ENCODE data around the gene SYT17.

Gene SYT17

DNA sequence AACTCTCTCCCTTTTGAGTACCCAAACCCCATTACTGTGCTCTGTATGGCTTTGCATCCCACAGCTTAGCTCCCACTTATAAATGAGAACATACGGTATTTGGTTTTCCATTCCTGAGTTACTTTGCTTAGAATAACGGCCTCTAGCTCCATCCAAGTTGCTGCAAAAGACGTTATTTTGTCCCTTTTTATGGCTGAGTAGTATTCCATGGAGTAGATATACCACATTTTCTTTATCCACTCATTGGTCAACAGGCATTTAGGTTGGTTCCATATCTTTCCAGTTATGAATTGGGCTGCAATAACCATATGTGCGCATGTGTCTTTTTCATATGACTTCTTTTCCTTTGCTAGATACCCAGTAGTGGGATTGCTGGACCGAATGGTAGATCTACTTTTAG, 19.9 kb upstream of the SYT17 start:
- no peak for DNase-seq (ENCODE audit: insufficient read length, low spot score)
- TF ChIP-seq POLR2A (IDR thresholded peaks at IDR 0.05; ENCODE audit: low read depth, low read length): no peak
- no peak for FAIRE-seq

- no peak for TF ChIP-seq POLR2A (IDR thresholded peaks at IDR 0.05; ENCODE audit: low read depth, low read length)
- FAIRE-seq (no peak), DNase-seq (ENCODE audit: insufficient read length, low spot score) (no peak)
These were observed 16.7 kb upstream of the SYT17 start for GRCh38 chr16:19151310-19151709.

DNA sequence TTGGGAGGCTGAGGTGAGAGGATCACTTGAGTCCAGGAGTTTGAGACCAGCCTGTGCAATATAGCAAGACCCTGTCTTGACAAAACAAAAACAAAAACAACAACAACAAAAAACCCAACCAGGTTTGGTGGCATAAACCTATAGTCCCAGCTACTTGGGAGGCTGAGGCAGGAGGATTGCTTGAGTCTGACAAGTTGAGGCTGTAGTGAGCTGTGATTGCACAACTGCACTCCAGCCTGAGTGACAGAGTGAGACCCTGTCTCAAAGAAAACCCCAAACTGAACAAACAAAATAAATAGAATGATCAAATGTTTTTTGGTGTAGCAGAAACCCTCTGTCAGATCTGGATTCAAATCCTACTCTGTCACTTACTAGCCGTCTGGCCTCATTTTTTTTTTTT, 16.0 kb upstream of the SYT17 start:
- FAIRE-seq (no peak), DNase-seq (ENCODE audit: insufficient read length, low spot score) (no peak)
- no peak for TF ChIP-seq POLR2A (IDR thresholded peaks at IDR 0.05; ENCODE audit: low read depth, low read length)

- DNase-seq (ENCODE audit: insufficient read length, low spot score) (peak; percentile 55), FAIRE-seq (peak; percentile 48)
- no peak for TF ChIP-seq POLR2A (IDR thresholded peaks at IDR 0.05; ENCODE audit: low read depth, low read length)
These were observed 14.2 kb upstream of the SYT17 start for GRCh38 chr16:19153876-19154275.

DNA sequence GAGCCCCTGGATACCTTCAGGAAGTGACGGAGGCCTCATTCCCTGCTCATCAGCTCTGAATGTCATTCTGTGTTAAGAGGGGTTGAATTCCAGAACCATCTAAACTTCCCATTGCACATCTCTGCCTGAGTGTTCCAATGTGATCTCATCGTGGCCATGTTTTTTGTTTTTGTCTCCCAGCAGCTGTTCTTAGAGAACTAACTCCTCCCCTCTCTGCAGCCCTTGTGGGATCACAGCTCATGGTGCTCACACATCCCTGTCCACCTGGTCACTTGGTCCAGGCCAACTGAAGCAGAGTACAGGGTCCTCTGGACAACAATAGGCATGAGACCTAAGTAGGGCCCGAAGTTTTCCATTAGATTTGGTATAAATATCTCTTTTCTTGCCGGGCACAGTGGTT, 6.0 kb upstream of the SYT17 start:
- DNase-seq (ENCODE audit: insufficient read length, low spot score) (no peak), FAIRE-seq (no peak)
- TF ChIP-seq POLR2A (IDR thresholded peaks at IDR 0.05; ENCODE audit: low read depth, low read length): no peak

- no peak for TF ChIP-seq POLR2A (IDR thresholded peaks at IDR 0.05; ENCODE audit: low read depth, low read length)
- FAIRE-seq (no peak), DNase-seq (ENCODE audit: insufficient read length, low spot score) (no peak)
These were observed 4.8 kb upstream of the SYT17 start for GRCh38 chr16:19163215-19163614.

DNA sequence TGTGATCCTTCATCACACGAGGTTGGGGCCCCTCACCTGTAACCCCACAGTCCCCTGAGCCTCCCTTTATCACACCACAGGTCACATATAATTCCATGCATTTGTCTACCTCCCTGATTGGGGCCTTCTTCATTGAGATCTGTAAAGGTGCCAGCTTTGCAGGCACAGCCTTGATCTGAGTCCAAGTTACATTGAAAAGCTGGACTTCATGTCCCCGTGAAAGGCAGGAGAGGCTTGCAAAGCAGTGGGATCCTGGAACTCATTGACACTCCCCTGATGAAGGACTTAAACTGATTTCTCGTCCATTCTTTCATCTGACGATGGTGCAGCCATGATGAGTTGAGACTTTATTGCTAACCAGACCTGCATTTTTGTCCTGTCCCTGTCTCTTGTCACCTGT, 3.8 kb upstream of the SYT17 start:
- DNase-seq (ENCODE audit: insufficient read length, low spot score) (no peak), FAIRE-seq (no peak)
- no peak for TF ChIP-seq POLR2A (IDR thresholded peaks at IDR 0.05; ENCODE audit: low read depth, low read length)

GRCh38 chr16:19165101-19165500, 2.9 kb upstream of the SYT17 start:
- no peak for DNase-seq (ENCODE audit: insufficient read length, low spot score)
- no peak for TF ChIP-seq POLR2A (IDR thresholded peaks at IDR 0.05; ENCODE audit: low read depth, low read length)
- FAIRE-seq: no peak

DNA sequence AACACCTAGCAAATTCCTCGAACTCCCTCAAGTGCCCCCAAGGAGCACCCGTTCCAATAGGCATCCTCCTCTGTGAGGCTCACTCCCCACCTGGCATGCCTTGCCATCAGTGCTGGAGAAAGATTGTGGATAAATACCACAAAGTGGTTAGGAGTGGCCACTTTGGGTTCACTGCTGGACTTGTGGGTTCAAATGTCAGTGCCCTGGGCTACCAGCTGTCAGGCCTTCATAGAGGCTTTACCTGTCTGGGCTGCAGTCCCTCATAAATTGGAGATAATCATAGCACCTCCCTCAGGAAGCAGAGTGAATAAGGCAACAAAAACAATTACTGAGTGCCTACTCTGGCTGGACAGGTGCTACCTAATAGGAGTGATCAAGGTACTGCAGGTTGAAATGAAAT, 1.5 kb upstream of the SYT17 start:
- no peak for TF ChIP-seq POLR2A (IDR thresholded peaks at IDR 0.05; ENCODE audit: low read depth, low read length)
- no peak for FAIRE-seq
- no peak for DNase-seq (ENCODE audit: insufficient read length, low spot score)

- DNase-seq (ENCODE audit: insufficient read length, low spot score): no peak
- FAIRE-seq: no peak
- TF ChIP-seq POLR2A (IDR thresholded peaks at IDR 0.05; ENCODE audit: low read depth, low read length): no peak
These were observed 486 bp downstream of the SYT17 start for GRCh38 chr16:19168371-19169081.

- FAIRE-seq: no peak
- DNase-seq (ENCODE audit: insufficient read length, low spot score): no peak
- no peak for TF ChIP-seq POLR2A (IDR thresholded peaks at IDR 0.05; ENCODE audit: low read depth, low read length)
These were observed 1.1 kb downstream of the SYT17 start for GRCh38 chr16:19169082-19169639.

DNA sequence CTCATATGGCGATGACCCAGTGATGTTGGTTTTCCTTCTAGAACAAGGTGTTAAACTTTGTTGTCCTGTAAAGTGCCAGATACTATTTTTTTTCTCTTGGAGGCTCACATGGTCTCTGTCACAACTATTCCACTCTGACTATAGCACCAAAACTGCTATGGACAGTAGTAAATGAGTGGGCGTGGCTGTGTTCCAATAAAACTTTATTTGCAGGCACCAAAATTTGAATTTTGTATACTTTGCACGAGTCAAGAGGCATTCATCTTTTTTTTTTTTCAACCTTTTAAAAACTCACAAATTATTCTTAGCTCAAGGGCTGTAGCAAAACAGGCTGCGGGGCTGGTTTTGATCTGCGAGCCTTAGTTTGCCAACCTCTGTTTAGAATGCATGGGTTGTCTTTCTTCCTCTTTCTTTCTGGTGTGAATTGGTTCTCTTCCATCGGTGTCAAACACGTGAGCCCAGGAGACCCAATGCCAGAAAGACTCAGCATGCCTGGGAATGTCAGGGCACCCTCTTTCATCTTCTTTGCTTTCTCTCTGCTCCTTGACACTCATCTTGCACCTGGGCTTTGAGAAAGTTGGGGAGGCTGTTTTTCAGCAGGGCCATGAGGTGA, 2.1 kb downstream of the SYT17 start:
- no peak for DNase-seq (ENCODE audit: insufficient read length, low spot score)
- FAIRE-seq: no peak
- TF ChIP-seq POLR2A (IDR thresholded peaks at IDR 0.05; ENCODE audit: low read depth, low read length): no peak

DNA sequence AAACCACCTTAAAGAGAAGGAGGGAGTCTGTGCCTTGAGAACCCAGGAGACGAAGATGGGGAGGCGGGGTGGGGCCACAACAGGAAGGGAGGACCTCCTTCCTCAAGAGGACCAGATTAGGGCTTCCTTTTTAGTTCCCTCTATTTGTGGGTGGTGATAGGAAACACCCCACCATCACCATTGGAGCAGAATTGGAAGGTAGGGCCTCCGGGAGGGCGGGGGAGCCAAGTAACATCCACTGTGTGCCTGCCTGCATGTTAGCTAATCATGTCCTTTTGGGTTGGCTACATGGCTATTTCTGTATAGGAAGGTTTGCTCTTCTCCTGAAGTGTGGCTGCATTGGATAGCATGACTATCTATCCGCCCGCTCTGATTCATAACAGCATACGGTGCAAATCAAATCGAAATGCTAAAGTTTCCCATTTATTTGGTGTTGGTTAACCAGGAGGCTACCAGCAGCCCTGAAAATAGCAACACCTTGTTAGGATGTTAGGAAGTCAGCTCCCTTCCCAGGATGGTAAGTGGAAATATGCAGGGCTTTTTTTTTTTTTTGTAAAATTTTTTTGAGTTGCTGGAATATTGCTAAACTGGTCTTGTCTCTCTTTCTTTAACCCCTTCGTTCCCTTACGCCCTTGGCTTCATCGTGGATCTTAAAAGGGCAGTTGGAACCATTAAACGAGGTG, 4.2 kb downstream of the SYT17 start:
- no peak for FAIRE-seq
- no peak for DNase-seq (ENCODE audit: insufficient read length, low spot score)
- TF ChIP-seq POLR2A (IDR thresholded peaks at IDR 0.05; ENCODE audit: low read depth, low read length): no peak

DNA sequence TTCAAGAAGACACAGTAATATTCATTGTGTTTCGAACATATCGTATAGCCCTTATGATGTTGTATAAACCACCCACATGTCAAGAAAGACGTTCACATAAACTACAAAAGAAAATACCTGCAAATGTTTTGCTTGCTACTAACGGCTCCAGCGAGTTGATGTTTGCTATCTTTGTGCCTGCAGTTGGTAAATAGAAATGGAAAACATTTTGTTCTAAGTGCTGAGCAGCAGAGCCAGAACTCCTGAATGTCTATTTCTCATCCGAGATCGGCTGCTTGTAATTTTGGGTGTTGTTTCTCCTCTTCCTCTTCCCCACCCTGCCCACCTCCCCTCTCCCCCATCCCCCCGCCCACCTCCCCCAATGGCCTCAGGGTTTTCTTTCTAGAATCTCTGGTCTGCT, 5.0 kb downstream of the SYT17 start:
- TF ChIP-seq POLR2A (IDR thresholded peaks at IDR 0.05; ENCODE audit: low read depth, low read length): no peak
- no peak for FAIRE-seq
- DNase-seq (ENCODE audit: insufficient read length, low spot score): no peak

Measured in H54 (cell line).